AG10803 (cell line): ENCODE measurements around the gene HAUS3.

Source experiments
- DNase-seq: peaks from one replicate; pipeline ENCODE4 v3.0.0; 2010; ENCODE audit warnings: low read depth
- H3K4me3 ChIP-seq: 2 replicates; pipeline ENCODE4 v1.5.1; 2011; ENCODE audit warnings: mild to moderate bottlenecking, low read length, control low read depth
- TF ChIP-seq, protein P1 (sequence below): conservative IDR thresholded peaks from 2 replicates; pipeline ENCODE4 v1.5.1; 2011; ENCODE audit warnings: mild to moderate bottlenecking, low read length, control low read depth, inconsistent platforms

Gene HAUS3

DNA sequence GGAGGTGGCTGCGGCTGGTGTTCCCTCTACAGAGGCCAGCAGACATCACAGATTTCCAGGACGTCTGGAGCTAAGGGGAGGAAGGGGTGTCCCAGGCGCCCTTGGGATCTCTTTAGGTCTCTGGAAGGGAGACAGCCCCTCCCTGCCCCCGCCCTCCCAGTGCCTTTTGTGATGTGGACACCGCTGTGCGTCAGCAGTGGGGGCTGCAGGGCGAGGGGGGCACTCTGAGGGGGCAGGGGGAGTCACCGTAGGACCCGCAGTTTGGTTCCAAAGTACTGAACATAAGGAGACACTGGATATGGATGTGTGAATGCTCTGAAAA is 45.6 kb upstream of the HAUS3 start:
- no peak overlapping the region for H3K4me3 ChIP-seq
- TF ChIP-seq, protein P1, sequence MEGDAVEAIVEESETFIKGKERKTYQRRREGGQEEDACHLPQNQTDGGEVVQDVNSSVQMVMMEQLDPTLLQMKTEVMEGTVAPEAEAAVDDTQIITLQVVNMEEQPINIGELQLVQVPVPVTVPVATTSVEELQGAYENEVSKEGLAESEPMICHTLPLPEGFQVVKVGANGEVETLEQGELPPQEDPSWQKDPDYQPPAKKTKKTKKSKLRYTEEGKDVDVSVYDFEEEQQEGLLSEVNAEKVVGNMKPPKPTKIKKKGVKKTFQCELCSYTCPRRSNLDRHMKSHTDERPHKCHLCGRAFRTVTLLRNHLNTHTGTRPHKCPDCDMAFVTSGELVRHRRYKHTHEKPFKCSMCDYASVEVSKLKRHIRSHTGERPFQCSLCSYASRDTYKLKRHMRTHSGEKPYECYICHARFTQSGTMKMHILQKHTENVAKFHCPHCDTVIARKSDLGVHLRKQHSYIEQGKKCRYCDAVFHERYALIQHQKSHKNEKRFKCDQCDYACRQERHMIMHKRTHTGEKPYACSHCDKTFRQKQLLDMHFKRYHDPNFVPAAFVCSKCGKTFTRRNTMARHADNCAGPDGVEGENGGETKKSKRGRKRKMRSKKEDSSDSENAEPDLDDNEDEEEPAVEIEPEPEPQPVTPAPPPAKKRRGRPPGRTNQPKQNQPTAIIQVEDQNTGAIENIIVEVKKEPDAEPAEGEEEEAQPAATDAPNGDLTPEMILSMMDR, result no peak
- DNase-seq, result no peak

DNA sequence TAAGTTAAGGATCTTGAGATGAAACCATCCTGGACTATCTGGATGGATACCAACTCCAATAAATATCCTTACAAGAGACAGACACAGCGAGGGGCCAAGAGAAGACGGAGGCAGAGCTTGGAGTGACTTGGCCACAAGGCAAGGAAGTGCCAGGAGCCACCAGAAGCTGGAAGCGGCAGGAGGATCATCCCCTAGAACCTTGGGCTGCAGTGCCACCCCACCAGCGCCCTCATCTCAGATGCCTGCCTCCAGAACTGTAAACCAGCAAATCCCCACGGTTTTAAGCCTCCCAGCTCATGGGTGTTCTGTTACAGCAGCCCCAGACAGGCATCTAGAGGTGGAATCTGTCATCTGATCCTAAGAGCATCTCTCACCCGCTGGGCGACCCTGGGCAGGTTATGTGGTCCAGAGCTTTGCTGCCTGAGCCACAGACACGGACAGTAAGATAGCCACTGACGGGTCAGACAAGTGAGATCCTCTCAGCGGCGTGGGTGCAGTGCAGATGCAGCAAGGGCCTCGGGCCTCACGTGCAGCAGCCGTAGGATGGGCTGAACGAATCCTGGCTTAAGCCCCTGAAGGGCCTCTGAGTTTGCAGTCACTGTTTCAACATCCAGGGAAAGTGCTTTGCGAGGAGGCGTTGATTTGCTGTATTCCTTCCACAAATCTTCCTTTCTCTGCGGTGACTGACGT is 45.1 kb upstream of the HAUS3 start:
- TF ChIP-seq, protein P1, result no peak
- DNase-seq, result no peak

DNA sequence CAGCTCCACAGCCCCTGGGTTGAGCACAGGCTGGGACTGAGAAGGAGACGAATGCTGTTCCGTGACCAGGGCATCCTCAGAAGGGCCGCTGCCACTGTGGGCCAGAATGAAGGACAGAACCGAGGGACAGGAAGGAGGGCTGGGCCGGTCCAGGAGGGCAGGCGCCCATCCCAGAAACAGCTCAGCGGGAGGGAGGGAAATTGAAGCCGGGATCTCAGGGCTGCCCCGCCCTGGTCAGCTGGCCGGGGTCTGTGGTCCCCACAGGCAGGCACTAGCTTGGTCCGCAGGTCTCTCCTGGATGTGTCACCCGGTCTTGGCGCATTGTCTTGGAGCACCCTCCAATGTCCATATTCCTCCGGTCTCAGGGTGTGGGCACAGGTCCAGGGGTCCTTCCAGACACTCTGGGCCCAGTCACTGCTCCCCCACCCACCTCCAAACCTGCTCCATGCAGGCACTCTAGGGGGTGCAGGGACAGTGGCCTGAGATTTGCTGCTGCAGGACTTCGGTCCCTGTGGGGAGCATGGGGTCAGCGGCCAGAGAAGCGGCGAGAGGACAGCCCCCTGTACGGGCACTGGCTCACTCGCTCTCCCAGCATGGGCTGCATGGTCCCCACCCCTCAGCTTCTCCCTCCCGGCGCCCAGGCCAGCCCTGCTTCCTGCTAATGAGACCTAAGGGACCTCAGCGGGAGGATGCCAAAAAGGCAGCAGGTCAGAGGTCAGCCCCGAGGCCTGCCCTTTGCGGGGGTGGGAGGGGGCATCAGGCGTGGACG is 43.9 kb upstream of the HAUS3 start:
- H3K4me3 ChIP-seq, result no peak overlapping the region
- TF ChIP-seq, protein P1, result no peak
- DNase-seq, result no peak

More for the DNA sequence above, 45.1 kb upstream of the HAUS3 start:
- H3K4me3 ChIP-seq, result no peak overlapping the region

DNA sequence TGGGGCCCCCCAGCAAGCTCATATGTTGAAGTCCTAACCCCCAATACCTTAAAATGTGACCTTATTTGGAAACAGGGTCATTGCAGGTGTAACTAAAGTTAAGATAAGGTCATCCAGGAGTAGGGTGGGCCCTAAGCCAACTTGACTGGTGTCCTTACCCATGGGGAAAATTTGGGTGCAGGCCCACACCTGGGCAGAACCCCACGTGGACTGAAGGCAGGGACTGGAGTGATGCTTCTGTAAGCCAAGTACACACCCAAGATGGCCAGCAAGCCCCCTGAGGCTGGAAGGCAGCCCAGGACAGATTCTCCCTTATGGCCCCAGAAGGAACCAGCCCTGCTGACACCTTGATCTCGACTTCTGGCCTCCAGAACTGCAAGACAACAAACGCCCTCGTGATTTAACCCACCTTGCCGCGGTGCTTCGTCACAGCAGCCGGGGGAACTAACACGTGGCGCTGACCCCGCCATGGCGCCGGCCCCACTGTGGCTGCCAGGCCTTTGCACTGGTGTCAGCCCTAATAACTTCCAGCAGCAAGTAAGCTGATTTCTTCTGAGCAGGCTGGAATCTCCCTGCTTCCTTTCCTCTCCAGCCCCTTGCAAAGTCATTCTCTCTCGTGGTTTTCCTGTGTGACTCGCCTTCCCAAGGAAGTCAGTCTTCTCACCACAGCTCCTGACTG is 43.2 kb upstream of the HAUS3 start:
- DNase-seq, result peak; percentile 58
- TF ChIP-seq, protein P1, result no peak
- no peak overlapping the region for H3K4me3 ChIP-seq

DNA sequence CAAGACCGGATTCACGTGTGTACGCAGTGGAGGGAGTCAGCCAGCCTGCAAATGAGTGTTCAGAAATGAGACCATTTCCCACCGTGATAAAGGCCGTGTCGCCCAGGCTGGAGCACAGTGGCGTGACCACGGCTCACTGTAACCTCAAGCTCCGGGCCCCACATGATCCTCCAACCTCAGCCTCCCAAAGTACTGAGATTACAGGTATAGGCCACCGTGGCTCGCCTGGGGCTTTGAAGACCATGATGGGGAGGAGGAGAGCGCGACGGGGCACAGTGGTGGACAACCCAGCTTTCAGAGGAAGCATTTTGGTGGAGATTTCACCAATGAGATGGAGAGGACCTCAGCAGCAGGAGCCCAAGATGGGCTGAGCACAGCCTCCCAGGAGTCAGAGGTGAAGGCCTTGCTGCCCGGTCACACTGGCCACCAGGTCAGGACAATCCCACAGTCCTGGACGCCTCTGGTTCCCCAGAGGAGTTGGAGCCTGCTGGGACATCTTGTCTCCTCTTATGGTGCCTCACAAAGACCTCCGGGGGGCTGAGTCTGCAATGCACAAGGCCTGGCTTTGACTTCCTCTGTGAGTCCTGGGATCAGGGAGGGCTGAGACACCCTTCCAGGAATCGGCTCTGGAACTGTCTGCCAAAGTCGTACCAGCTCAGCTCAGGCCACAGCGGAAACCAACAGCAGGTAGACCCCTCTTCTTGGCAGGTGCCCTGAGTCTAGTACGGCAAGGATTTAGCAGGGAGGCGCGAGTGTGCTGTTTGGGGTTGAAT is 42.4 kb upstream of the HAUS3 start:
- TF ChIP-seq, protein P1, result no peak
- no peak overlapping the region for H3K4me3 ChIP-seq
- no peak for DNase-seq

DNA sequence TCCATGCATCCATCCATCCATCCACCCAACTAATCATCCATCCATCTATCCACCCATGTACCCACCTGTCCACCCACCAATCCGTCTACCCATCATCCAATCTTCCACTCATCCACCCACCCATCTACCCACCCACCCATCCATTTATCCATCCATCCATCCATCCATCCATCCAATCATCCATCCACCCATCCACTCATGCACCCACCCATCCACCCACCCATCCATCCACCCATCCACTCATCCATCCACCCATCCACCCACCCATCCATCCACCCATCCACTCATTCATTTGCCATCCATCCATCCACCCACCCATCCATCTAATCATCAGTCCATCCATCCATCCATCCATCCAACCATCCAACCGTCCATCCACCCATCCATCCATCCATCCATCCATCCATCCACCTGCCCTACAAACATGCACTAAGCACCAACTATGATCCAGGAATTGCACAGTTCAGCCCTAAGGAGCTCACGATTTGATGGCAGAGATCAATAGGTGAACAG is 41.3 kb upstream of the HAUS3 start:
- H3K4me3 ChIP-seq, result no peak overlapping the region
- TF ChIP-seq, protein P1, result no peak
- no peak for DNase-seq
